OCI-LY7 (cell line): ENCODE data around the gene PARD3B. TPM values are rescaled to one million over a fixed set of nuclear protein-coding genes. Genes with fewer than 3 reads are reported as not detected.

Experiments
- BruUV-seq: library from RNA; stranded (reverse); fragments of 400-500 nt; replicated peaks from 2 replicates; lab custom pipeline; 2021; lab: Mats Ljungman, UMichigan
- CTCF ChIA-PET: fragments of 300-600 bp; sonication (Branson Sonifier 250); formaldehyde crosslinking; loops from one replicate; lab custom pipeline; 2022; ENCODE audit warnings: antibody characterized with exemption; ENCODE audit not compliant: unreplicated experiment; lab: Charles Lee
- POLR2A ChIA-PET: fragments of 300-600 bp; sonication (Branson Sonifier 250); formaldehyde crosslinking; loops from one replicate; lab custom pipeline; 2022; ENCODE audit warnings: antibody characterized with exemption; lab: Charles Lee
- DNase-seq: peaks from one replicate; pipeline ENCODE4 v3.0.0-alpha.2; 2015; ENCODE audit warnings: low spot score
- H2AFZ ChIP-seq: fragments of 200-600 bp; sonication (generic), shearing (Covaris generic); 2 replicates; pipeline ENCODE4 v1.6.1; 2014; ENCODE audit warnings: mild to moderate bottlenecking, antibody characterized with exemption, low read length, moderate library complexity
- H3K27ac ChIP-seq: fragments of 200-600 bp; sonication (generic); 2 replicates; pipeline ENCODE4 v1.5.1; 2014; ENCODE audit warnings: mixed run types, low read depth, mild to moderate bottlenecking, moderate library complexity, low read length, inconsistent platforms; ENCODE audit not compliant: poor library complexity, severe bottlenecking
- H3K36me3 ChIP-seq: fragments of 200-600 bp; sonication (generic); 2 replicates; pipeline ENCODE4 v1.6.1; 2014; ENCODE audit warnings: mild to moderate bottlenecking, antibody characterized with exemption, low read length, moderate library complexity, mixed read lengths; ENCODE audit not compliant: insufficient read depth
- H3K4me1 ChIP-seq: fragments of 200-600 bp; sonication (generic); 2 replicates; pipeline ENCODE4 v1.5.1; 2014; ENCODE audit warnings: mild to moderate bottlenecking, low read length; ENCODE audit not compliant: insufficient read depth, poor library complexity, severe bottlenecking
- H3K4me2 ChIP-seq: fragments of 200-600 bp; sonication (generic); 2 replicates; pipeline ENCODE4 v1.6.1; 2014; ENCODE audit warnings: mild to moderate bottlenecking, low read length
- H3K4me3 ChIP-seq: fragments of 200-600 bp; sonication (generic); 2 replicates; pipeline ENCODE4 v1.5.1; 2014; ENCODE audit warnings: mild to moderate bottlenecking, low read depth, low read length; ENCODE audit not compliant: poor library complexity, severe bottlenecking
- H3K79me2 ChIP-seq: fragments of 200-600 bp; sonication (generic); 2 replicates; pipeline ENCODE4 v1.6.1; 2016; ENCODE audit warnings: low read depth, mild to moderate bottlenecking, low read length, moderate library complexity, mixed read lengths; ENCODE audit not compliant: insufficient read depth
- H3K9me2 ChIP-seq: fragments of 200-600 bp; sonication (generic); 2 replicates; pipeline ENCODE4 v1.6.1; 2016; ENCODE audit warnings: mild to moderate bottlenecking, low read length, mixed read lengths; ENCODE audit not compliant: insufficient read depth
- H3K9me3 ChIP-seq: fragments of 200-600 bp; sonication (generic); 2 replicates; pipeline ENCODE4 v1.6.1; 2014; ENCODE audit warnings: mild to moderate bottlenecking, mixed run types, low read length, mixed read lengths
- H4K20me1 ChIP-seq: fragments of 200-600 bp; sonication (generic); 2 replicates; pipeline ENCODE4 v1.6.1; 2014; ENCODE audit warnings: mild to moderate bottlenecking, antibody characterized with exemption, low read length, moderate library complexity, mixed read lengths; ENCODE audit not compliant: insufficient read depth
- EZH2phosphoT487 ChIP-seq: fragments of 200-600 bp; sonication (generic); IDR thresholded peaks from 2 replicates; pipeline ENCODE4 v1.6.1; 2018; ENCODE audit warnings: low read depth, borderline replicate concordance, mild to moderate bottlenecking, mixed run types, antibody characterized with exemption, low read length, moderate library complexity, mixed read lengths
- intact Hi-C: fragments of 100-400 bp; cut with micrococcal nuclease; formaldehyde crosslinking; loops from one replicate; pipeline ENCODE4 v1.10.0; 2022; ENCODE audit not compliant: unreplicated experiment
- total RNA-seq, 2 experiments: library from RNA; depleted of rRNA in 1 of 2; stranded (reverse); fragments of >200 nt in 1 of 2; shearing (Covaris generic) in 1 of 2; gene quantifications; 2 replicates each; pipeline ENCODE4 v1.2.3, GENCODE V29; 2014 to 2022
- TF ChIP-seq, protein P1 (sequence below): fragments of 200-600 bp; sonication (generic); conservative IDR thresholded peaks from 2 replicates; pipeline ENCODE4 v1.5.1; 2014; ENCODE audit warnings: mild to moderate bottlenecking, antibody characterized with exemption, low read length, moderate library complexity, mixed read lengths

Gene PARD3B
- total RNA-seq, 2 experiments from 2014 or later: not detected

DNA sequence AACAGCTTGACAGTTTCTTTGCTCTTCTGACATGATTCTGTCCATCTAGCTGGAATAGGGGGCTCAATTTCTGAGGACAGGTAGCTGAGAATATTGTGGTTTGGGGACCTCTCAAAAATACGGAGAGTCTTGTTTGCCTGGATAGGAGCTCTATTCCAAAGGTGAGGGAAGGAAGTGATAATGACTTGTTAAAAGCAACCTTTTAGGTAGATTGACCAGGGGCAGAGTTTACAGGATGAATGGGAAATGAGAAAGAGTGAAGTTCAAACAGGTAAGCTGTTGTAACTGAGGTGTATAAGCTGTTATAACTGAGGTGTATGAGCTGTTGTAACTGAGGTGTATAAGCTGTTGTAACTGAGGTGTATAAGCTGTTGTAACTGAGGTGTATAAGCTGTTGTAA, 25.1 kb downstream of the PARD3B start:
- Histone ChIP-seq H3K79me2 (no peaks in the 10 kb centered on the region), H3K4me2 (no peak overlapping the region), H2AFZ (no peak overlapping the region), H3K9me2 (no peaks in the 10 kb centered on the region), H3K9me3 (no peaks in the 10 kb centered on the region), H3K4me1 (no peaks in the 10 kb centered on the region), H3K36me3 (no peaks in the 10 kb centered on the region), H3K4me3 (no peak overlapping the region), H4K20me1 (no peaks in the 10 kb centered on the region), H3K27ac (no peak overlapping the region)
- DNase-seq: no peak
- intact Hi-C loops: no loop called here
- TF ChIP-seq EZH2phosphoT487: no peak
- TF ChIP-seq, protein P1, sequence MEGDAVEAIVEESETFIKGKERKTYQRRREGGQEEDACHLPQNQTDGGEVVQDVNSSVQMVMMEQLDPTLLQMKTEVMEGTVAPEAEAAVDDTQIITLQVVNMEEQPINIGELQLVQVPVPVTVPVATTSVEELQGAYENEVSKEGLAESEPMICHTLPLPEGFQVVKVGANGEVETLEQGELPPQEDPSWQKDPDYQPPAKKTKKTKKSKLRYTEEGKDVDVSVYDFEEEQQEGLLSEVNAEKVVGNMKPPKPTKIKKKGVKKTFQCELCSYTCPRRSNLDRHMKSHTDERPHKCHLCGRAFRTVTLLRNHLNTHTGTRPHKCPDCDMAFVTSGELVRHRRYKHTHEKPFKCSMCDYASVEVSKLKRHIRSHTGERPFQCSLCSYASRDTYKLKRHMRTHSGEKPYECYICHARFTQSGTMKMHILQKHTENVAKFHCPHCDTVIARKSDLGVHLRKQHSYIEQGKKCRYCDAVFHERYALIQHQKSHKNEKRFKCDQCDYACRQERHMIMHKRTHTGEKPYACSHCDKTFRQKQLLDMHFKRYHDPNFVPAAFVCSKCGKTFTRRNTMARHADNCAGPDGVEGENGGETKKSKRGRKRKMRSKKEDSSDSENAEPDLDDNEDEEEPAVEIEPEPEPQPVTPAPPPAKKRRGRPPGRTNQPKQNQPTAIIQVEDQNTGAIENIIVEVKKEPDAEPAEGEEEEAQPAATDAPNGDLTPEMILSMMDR: no peak
- no TSS peak for BruUV-seq
- CTCF ChIA-PET: no interaction called here
- POLR2A ChIA-PET: interaction anchor here (1.5 kb wide), 1 partner anchor 10 kb away, joined by 3 read pairs; no protein-coding TSS in a partner anchor

DNA sequence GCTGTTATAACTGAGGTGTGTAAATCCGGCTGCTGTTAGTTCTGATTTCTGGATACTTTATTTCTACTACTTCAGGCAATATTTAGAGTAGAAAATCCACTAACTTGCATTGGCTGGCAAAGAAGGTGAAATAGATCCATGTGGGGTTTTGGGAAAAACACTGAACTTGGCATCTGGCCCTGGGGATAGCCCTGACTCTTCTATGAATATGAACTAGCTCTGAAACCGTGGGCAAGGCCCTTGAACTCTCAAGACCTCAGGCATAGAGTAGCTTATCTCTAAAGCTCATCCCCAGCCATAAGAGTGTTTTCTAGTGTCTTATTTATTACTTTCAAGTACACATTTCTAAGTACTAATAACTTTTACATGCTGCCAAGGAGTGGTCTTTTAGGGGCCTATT, 25.8 kb downstream of the PARD3B start:
- H3K79me2 ChIP-seq: no peaks in the 10 kb centered on the region
- TF ChIP-seq EZH2phosphoT487: no peak
- TF ChIP-seq, protein P1: no peak
- DNase-seq: no peak
- CTCF ChIA-PET: no interaction called here
- H3K9me3 ChIP-seq: no peaks in the 10 kb centered on the region
- H4K20me1 ChIP-seq: no peaks in the 10 kb centered on the region
- H3K4me2 ChIP-seq: no peak overlapping the region
- no TSS peak for BruUV-seq
- no peaks in the 10 kb centered on the region for H3K9me2 ChIP-seq
- no peaks in the 10 kb centered on the region for H3K36me3 ChIP-seq
- no peaks in the 10 kb centered on the region for H3K4me1 ChIP-seq
- intact Hi-C loops: no loop called here
- POLR2A ChIA-PET: interaction anchor here (1.5 kb wide), 1 partner anchor 9 kb away, joined by 3 read pairs; no protein-coding TSS in a partner anchor
- H3K27ac ChIP-seq: no peak overlapping the region
- H3K4me3 ChIP-seq: no peak overlapping the region
- no peak overlapping the region for H2AFZ ChIP-seq

DNA sequence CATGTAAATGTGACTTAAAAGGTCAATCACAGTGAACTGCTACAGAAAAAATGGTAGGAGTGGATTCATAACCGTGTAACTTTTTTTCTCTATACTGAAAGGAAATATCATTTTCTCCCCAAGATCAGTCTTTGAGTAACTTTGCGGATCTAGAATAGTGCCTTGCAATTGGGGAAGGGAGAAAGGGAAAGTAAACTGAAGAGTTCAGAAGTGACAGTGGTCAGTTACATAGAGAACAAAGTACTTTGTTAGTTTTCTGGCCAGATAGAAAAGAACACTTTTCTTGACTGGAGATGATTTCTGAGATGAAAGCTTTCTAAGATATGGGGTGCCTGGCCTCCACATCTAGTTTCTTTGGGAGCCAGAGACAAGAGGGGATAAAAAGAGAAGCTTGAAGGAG, 26.6 kb downstream of the PARD3B start:
- TF ChIP-seq, protein P1: no peak
- no peak for TF ChIP-seq EZH2phosphoT487
- no TSS peak for BruUV-seq
- no peaks in the 10 kb centered on the region for H3K79me2 ChIP-seq
- H3K4me3 ChIP-seq: no peak overlapping the region
- H4K20me1 ChIP-seq: no peaks in the 10 kb centered on the region
- no peak for DNase-seq
- POLR2A ChIA-PET: interaction anchor here (1.5 kb wide), 1 partner anchor 8 kb away, joined by 3 read pairs; no protein-coding TSS in a partner anchor
- no peaks in the 10 kb centered on the region for H3K9me2 ChIP-seq
- H3K4me2 ChIP-seq: no peak overlapping the region
- CTCF ChIA-PET: no interaction called here
- H3K27ac ChIP-seq: no peak overlapping the region
- no peaks in the 10 kb centered on the region for H3K4me1 ChIP-seq
- intact Hi-C loops: no loop called here
- H3K9me3 ChIP-seq: no peaks in the 10 kb centered on the region
- no peaks in the 10 kb centered on the region for H3K36me3 ChIP-seq
- no peak overlapping the region for H2AFZ ChIP-seq
